Middle frontal gyrus (tissue), 1 donor: Measurements from ENCODE around the gene FIZ1.

Experiments used
- DNase-seq: peaks from one replicate; pipeline ENCODE4 v3.0.0-alpha.2; 2015; ENCODE audit warnings: low spot score; ENCODE audit errors: extremely low spot score

Gene FIZ1

GRCh38 chr19:55599468-55599841 is at the start of gene FIZ1:
FIZ1 (minus strand) TSS chr19:55599517; CDS start chr19:55597865, 1,652 bp downstream.
- peak; percentile 96 for DNase-seq

GRCh38 chr19:55648585-55649267 is 49.4 kb upstream of the FIZ1 start:
- no peak for DNase-seq

GRCh38 chr19:55647732-55648584 is 48.6 kb upstream of the FIZ1 start, which contains the start of gene CCDC106:
CCDC106 (plus strand) TSS chr19:55648212; CDS start chr19:55649047, 835 bp downstream.
- no peak for DNase-seq

GRCh38 chr19:55646889-55647731 is 47.8 kb upstream of the FIZ1 start:
- DNase-seq, result no peak

- no peak for DNase-seq
These were observed 46.2 kb upstream of the FIZ1 start for GRCh38 chr19:55645512-55645881.

- DNase-seq, result no peak
These were observed 45.7 kb upstream of the FIZ1 start for GRCh38 chr19:55644842-55645511.

- no peak for DNase-seq
These were observed 45.0 kb upstream of the FIZ1 start for GRCh38 chr19:55644191-55644833.

GRCh38 chr19:55643887-55644176 is 44.5 kb upstream of the FIZ1 start:
- no peak for DNase-seq

GRCh38 chr19:55643003-55643886 is 43.9 kb upstream of the FIZ1 start, which contains the start of gene ZNF581:
ZNF581 (plus strand) TSS chr19:55643649; CDS start chr19:55644572, 923 bp downstream.
- DNase-seq, result no peak

- no peak for DNase-seq
These were observed 43.1 kb upstream of the FIZ1 start for GRCh38 chr19:55642153-55643002.

- DNase-seq, result no peak
These were observed 42.3 kb upstream of the FIZ1 start for GRCh38 chr19:55641426-55642152.

GRCh38 chr19:55640577-55641425 is 41.5 kb upstream of the FIZ1 start, which contains the start of gene ZNF580:
ZNF580 (plus strand) TSS chr19:55641002; CDS start chr19:55642509, 1,507 bp downstream.
- DNase-seq, result no peak

- no peak for DNase-seq
These were observed 40.8 kb upstream of the FIZ1 start for GRCh38 chr19:55640043-55640576.

- no peak for DNase-seq
These were observed 39.6 kb upstream of the FIZ1 start for GRCh38 chr19:55638864-55639359.

- DNase-seq, result no peak
These were observed 38.2 kb upstream of the FIZ1 start for GRCh38 chr19:55637534-55637933.

GRCh38 chr19:55636723-55637122 is 37.4 kb upstream of the FIZ1 start:
- DNase-seq, result no peak
